DMS153 (cell line): Measurements from ENCODE around the gene PAX7.

Experiments
- DNase-seq: peaks from one replicate; lab custom pipeline; 2025; lab: John Stamatoyannopoulos, UW

The PAX7 gene

DNA sequence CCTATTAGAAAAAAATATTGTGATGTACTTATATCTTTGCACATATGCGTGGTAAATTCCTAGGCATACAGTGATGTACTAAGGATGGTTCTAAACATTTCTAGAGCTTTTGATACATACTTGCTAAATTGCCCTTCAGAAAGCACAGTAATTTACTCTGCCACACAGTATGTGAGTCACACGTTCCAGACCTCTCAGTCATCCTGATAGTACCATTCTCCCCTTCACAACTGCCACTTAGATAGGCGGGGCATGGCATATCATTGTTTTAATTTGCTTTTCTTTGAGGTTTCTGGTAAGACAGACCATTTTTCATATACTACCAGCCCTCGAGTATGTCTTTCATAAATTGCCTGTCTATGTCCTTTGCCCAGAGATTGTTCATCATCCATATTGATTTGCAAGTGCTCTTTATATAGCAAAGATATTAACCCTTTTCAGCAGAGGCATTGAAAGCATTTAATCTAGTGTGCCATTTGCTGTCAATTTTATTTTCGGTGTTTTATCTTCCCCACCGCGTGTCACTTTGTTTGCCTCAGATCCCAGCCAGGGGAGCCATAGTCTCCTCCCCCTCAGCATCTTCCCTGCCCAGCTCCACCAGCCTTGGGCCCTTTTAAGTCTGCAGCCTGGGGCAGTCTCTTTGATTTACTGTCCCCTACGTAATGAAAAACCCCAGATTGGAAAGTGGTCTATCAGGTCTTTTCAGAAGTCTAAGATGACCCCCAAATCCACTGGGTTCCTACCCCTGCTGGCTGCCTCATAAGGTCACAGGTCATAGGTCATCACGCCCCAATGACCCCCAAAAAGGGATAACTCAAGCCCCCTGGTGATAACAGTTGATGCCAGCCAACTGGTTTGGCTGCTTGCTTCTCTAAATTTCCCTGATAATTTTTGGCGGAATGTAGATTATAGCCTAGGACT is 11.8 kb upstream of the PAX7 start:
- DNase-seq = no peak

DNA sequence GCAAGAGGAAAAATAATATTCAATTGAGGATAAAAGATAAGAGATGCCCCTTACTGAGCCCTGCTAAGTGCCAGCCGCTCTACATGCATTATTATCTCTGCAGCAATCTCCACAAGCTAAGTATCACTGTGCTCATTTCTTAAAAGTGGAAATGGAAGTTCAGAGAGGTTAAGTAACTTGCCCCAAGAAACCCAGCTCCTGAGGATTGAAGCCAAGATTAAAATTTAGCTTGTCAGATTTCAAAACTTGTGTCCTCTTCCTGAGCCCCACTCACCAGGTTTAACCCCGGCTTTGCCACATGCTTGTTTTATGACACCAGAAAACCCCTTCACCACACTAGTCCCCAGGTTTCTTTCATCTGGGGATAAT is 11.2 kb upstream of the PAX7 start:
- no peak for DNase-seq

GRCh38 chr1:18628511-18628910 is 2.1 kb upstream of the PAX7 start:
- no peak for DNase-seq

- DNase-seq = no peak
Measured at GRCh38 chr1:18629659-18630510, 761 bp upstream of the PAX7 start.

GRCh38 chr1:18631496-18632217 is 1.0 kb downstream of the PAX7 start:
- DNase-seq = no peak

- no peak for DNase-seq
Measured at GRCh38 chr1:18632218-18632588, 1.6 kb downstream of the PAX7 start.

DNA sequence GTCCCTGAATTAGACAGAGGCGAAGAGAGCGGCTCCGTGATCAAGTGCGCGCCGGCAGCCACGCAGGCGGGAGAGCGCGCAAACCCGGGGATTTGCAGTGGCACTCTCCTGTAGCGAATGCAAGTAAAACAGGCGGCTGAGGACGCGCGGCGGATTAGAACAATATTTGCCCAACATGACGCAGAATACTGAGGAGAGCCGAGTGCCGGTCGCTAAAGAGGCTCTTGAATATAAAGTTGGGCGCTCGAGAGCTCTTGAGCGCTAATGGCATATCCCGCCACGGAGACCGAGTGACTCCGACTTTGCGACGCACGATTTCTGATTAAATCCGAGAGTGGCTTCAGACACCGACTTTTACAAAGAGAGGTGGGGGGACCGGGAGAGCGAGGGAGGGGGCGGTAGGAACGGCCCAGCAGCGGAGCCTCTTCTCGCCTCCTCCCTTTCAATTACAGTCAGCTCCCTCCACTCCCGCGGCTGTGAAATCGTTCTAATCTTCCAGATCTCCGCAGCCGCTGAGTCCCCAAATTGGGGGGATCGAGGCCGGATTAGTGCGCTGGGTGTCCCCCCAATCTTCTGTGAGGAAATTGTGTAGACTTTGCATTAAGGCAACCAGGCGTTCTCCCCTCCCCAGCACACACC is 2.3 kb downstream of the PAX7 start:
- peak; percentile 43 for DNase-seq

DNA sequence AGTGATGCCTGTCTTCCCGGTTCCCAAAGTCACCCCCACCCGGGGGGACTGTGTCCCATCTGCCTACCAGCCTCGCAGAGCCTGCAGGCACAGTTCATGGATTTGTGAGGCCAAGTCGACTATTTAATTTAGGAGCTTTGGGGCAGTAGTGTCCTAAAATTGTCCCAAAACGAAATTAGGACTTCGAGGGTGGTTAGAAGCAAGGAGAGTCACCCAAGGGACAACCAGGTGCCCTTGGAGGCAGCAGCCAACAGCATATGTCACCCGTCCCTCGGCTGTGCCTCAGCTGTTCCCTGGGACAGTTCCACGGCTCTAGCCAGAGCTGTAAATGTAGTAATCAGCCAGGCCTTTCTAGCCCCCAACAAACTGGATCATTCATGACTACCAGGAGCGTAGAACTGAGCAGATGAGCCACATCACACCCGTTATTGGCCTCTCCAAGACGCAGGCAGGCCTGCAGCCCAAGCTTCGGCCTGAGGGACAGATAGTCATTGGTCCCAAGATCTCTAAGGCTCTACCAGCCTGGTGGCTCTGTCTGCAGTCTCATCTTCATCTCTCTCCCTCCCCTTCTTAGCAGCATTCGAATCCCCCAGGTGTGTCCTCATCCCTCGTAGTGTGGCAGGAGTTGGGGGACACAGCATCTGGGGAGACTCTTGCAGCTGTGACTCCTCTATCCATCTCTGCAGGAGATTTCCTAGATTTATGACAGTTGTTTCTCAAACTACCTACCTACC is 2.9 kb downstream of the PAX7 start:
- DNase-seq = no peak

DNA sequence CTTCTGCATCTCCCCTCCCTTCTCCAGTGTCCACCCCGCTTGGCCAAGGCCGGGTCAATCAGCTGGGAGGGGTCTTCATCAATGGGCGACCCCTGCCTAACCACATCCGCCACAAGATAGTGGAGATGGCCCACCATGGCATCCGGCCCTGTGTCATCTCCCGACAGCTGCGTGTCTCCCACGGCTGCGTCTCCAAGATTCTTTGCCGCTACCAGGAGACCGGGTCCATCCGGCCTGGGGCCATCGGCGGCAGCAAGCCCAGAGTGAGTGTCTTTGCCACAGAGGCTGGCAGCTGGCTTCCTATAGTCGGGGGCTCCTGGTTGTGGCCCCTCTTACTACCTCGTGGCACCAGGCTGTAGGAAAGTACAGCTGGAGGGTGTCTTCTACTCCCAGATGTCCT is 3.6 kb downstream of the PAX7 start:
- DNase-seq = no peak

DNA sequence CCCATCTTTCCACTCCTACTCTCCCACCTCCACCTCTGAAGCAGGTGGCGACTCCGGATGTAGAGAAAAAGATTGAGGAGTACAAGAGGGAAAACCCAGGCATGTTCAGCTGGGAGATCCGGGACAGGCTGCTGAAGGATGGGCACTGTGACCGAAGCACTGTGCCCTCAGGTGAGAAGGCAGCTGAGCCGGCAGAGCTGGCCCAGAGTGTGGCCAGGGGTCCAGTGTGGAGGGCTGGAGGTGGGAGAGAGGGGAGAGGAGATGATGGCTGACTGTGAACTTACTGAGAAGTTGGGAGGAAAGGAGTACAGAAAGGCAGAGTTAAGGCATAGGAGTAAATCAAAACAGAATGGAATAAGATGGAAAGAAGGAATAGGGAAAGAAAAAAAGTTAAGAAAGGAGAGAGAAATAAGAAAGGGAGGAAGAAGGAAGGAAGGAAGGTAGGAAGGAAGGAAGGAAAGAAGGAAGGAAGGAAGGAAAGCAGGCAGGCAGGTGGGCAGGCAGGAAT is 4.5 kb downstream of the PAX7 start:
- no peak for DNase-seq

DNA sequence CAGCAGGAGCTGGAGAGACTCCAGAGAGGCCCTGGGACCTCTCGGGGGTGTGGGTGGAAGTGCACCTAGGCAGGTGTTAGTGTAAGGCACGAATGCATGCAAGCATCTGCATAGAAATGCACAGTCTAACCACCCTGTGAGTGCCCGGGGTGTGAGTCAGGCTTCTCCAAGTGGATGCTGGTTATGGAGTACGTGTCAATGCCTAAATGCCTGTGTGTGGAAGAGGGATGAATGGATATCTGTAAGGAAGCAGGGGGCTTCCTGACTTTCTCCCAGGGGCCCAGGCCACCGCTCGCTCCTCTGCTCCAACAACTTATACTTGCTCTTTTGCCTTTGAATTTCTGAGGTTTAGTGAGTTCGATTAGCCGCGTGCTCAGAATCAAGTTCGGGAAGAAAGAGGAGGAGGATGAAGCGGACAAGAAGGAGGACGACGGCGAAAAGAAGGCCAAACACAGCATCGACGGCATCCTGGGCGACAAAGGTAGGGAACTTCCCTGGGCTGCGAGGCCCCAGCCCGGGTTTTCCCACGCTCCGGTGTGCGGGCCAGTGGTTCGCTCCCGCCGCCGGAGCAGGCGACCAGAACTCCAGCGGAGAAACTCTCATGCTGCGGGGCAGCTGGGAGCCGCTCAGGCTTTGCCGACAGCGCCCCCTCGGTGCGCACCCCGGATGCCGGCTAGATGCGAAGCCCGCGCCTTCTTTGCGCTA is 5.4 kb downstream of the PAX7 start:
- no peak for DNase-seq

- no peak for DNase-seq
Measured at GRCh38 chr1:18636596-18637508, 6.2 kb downstream of the PAX7 start.

GRCh38 chr1:18637511-18637960 is 6.9 kb downstream of the PAX7 start:
- DNase-seq = no peak

DNA sequence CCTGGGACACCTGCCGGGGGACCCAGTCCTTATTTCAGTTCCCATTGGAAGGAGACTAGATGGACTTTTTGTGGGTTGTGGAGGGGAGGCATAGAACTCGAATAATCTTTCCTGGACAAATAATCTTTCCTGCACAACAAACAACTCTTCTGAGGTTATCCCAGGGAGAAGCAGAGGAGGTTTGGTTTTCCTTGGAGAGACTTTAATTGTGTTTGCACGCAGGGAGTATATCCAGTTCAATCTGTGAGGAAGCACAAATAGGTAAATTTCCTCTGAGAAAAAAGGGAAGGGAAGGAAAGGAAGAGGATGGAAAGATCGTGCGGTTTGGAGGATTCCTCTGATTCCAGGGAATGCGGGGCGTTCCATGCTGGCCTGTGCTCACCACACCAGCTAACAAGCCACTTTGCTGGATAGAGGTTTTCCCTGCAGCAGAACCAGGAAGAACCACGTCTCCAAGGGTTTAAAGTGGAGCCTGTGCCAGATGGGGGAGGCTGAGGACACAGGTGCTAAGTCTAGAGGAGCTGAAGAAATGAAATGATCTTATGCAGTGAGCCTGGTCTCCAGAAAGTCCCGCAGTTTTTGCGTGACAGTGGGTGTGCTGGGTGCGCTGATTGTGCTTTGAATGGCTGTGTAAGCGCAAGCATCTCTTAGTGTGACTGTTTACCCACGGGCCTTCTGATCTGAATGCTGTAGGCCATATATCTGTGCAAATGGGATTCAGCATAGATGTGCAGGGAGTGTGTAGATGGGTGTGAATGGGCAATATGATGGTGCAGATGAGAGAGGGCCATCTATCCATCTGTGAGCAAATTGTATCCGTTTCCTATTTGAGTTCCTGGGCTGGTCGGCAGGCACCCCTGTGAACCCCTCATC is 7.6 kb downstream of the PAX7 start:
- DNase-seq = no peak

GRCh38 chr1:18638835-18639364 is 8.3 kb downstream of the PAX7 start:
- DNase-seq = no peak

DNA sequence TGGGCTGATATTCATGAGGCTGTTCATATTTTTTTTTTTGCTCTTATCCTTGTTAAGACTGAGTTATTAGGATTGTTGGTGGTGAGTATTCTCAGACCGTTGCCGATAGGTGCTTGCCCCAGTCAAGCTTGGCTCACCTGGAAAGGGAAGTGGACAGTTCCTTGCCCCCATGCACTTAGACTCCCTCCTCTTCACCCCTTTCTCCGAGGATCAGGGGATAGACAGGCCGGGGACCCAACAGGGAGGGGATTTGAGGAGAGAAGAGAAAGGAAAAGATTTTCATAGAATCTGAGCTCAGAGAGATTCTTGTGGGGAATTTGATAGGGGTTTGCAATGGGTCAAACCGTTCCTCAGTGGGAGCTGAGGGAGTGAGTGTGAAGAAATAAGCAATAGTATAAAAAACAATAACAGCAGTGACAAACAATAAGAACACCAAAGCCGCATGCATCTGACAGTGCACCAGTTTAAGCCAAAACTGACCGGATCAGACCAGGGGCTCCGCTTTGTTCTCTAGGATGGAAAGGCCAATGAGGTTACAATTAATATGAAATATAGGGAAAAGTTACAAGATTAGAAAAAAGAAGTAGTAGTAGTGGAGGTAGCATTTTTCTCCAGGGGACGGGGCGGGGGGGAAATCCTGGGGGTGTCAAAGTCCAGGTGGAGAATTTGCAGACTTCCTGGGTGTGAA is 8.9 kb downstream of the PAX7 start:
- no peak for DNase-seq

- DNase-seq = no peak
Measured at GRCh38 chr1:18640228-18641004, 9.8 kb downstream of the PAX7 start.
